Activated CD4-positive, alpha-beta T cell treated with anti-CD3 and anti-CD28 coated beads for 4 hours (primary cell): ENCODE data around the gene ZFP90.
"Not testable (repeated sequence)": the region's sequence is repeated elsewhere in the genome, so short reads cannot be mapped to it uniquely, and the experiment has no call there.

Source experiments
- DNase-seq, 2 donors: peaks; one replicate each; pipeline ENCODE4 v3.0.0-alpha.2; 2020

Gene ZFP90

GRCh38 chr16:68538880-68539701 is at the start of gene ZFP90:
Gene ZFP90 (plus strand): TSS chr16:68539291. CDS start chr16:68539793, 502 bp downstream.
- peak; percentile 82 for DNase-seq

- no peak for DNase-seq
Observed at GRCh38 chr16:68490358-68490757, 48.7 kb upstream of the ZFP90 start.

- no peak for DNase-seq
Observed at GRCh38 chr16:68490829-68491575, 48.1 kb upstream of the ZFP90 start.

- DNase-seq = no peak
Observed at GRCh38 chr16:68491576-68491950, 47.5 kb upstream of the ZFP90 start.

- DNase-seq = no peak
Observed at GRCh38 chr16:68492151-68492542, 46.9 kb upstream of the ZFP90 start.

- DNase-seq = no peak
Observed at GRCh38 chr16:68492543-68493411, 46.3 kb upstream of the ZFP90 start.

- DNase-seq = no peak
Observed at GRCh38 chr16:68493412-68494070, 45.5 kb upstream of the ZFP90 start.

- DNase-seq = not testable (repeated sequence)
Observed at GRCh38 chr16:68494261-68494660, 44.8 kb upstream of the ZFP90 start.

- no peak for DNase-seq
Observed at GRCh38 chr16:68496689-68497088, 42.4 kb upstream of the ZFP90 start.

- no peak for DNase-seq
Observed at GRCh38 chr16:68499006-68499405, 40.1 kb upstream of the ZFP90 start.

- DNase-seq = no peak
Observed at GRCh38 chr16:68503334-68503733, 35.8 kb upstream of the ZFP90 start.

GRCh38 chr16:68504066-68504465 is 35.0 kb upstream of the ZFP90 start:
- no peak for DNase-seq

GRCh38 chr16:68506331-68507053 is 32.6 kb upstream of the ZFP90 start:
- no peak for DNase-seq

- no peak for DNase-seq
Observed at GRCh38 chr16:68508013-68508412, 31.1 kb upstream of the ZFP90 start.

GRCh38 chr16:68508641-68509240 is 30.4 kb upstream of the ZFP90 start:
- no peak for DNase-seq

- DNase-seq = no peak
Observed at GRCh38 chr16:68509381-68509780, 29.7 kb upstream of the ZFP90 start.

- no peak for DNase-seq
Observed at GRCh38 chr16:68510775-68511174, 28.3 kb upstream of the ZFP90 start.

- DNase-seq = no peak
Observed at GRCh38 chr16:68512183-68512582, 26.9 kb upstream of the ZFP90 start.

GRCh38 chr16:68512742-68513141 is 26.3 kb upstream of the ZFP90 start:
- DNase-seq = no peak

GRCh38 chr16:68514511-68514910 is 24.6 kb upstream of the ZFP90 start:
- no peak for DNase-seq

GRCh38 chr16:68517606-68518166 is 21.4 kb upstream of the ZFP90 start:
- no peak for DNase-seq
